HEK293 (cell line): ENCODE measurements around the gene LFNG.

Experiments used
- CTCF ChIP-seq: fragments of 450-650 bp; formaldehyde crosslinking; IDR thresholded peaks from 2 replicates; pipeline ENCODE4 v1.5.1; 2016; ENCODE audit warnings: missing biosample characterization, missing genetic modification characterization
- PRDM4 ChIP-seq: fragments of 450-650 bp; formaldehyde crosslinking; IDR thresholded peaks from 2 replicates; pipeline ENCODE4 v1.5.1; 2017; ENCODE audit warnings: missing biosample characterization, missing genetic modification characterization
- YY1 ChIP-seq: fragments of 450-650 bp; formaldehyde crosslinking; IDR thresholded peaks from 2 replicates; pipeline ENCODE4 v1.5.1; 2018; ENCODE audit warnings: missing biosample characterization, missing genetic modification characterization
- ZBTB49 ChIP-seq: fragments of 450-650 bp; formaldehyde crosslinking; IDR thresholded peaks from 2 replicates; pipeline ENCODE4 v1.5.1; 2016; ENCODE audit warnings: missing biosample characterization, missing genetic modification characterization, low read depth
- ZBTB7A ChIP-seq: fragments of 450-650 bp; formaldehyde crosslinking; IDR thresholded peaks from 2 replicates; pipeline ENCODE4 v1.5.1; 2016; ENCODE audit warnings: low read depth, missing biosample characterization, missing genetic modification characterization
- ZFP3 ChIP-seq: fragments of 450-650 bp; formaldehyde crosslinking; IDR thresholded peaks from 2 replicates; pipeline ENCODE4 v1.5.1; 2016; ENCODE audit warnings: low read depth, missing biosample characterization, missing genetic modification characterization
- ZNF121 ChIP-seq: fragments of 450-650 bp; formaldehyde crosslinking; IDR thresholded peaks from 2 replicates; pipeline ENCODE4 v1.5.1; 2016; ENCODE audit warnings: missing biosample characterization, missing genetic modification characterization
- ZNF292 ChIP-seq: fragments of 450-650 bp; formaldehyde crosslinking; IDR thresholded peaks from 2 replicates; pipeline ENCODE4 v1.5.1; 2016; ENCODE audit warnings: low read depth, missing biosample characterization, missing genetic modification characterization, borderline replicate concordance
- ZNF514 ChIP-seq: fragments of 450-650 bp; formaldehyde crosslinking; IDR thresholded peaks from 2 replicates; pipeline ENCODE4 v1.5.1; 2016; ENCODE audit warnings: missing biosample characterization, missing genetic modification characterization
- ZNF707 ChIP-seq: fragments of 450-650 bp; formaldehyde crosslinking; IDR thresholded peaks from 2 replicates; pipeline ENCODE4 v1.5.1; 2016; ENCODE audit warnings: missing biosample characterization, missing genetic modification characterization
- ZSCAN30 ChIP-seq: fragments of 450-650 bp; IDR thresholded peaks from 2 replicates; pipeline ENCODE4 v1.5.1; 2018; ENCODE audit warnings: missing biosample characterization, mild to moderate bottlenecking, missing genetic modification characterization, moderate library complexity

- no peak for TF ChIP-seq ZNF121 (tag by site-specific recombination)
- TF ChIP-seq ZNF707: no peak
- TF ChIP-seq ZFP3: no peak
- TF ChIP-seq ZBTB7A (tag by site-specific recombination): no peak
- TF ChIP-seq ZNF514 (tag by site-specific recombination): no peak
- TF ChIP-seq YY1 (tag by site-specific recombination): no peak
- no peak for TF ChIP-seq ZNF292 (tag by site-specific recombination)
- no peak for TF ChIP-seq ZSCAN30 (tag by site-specific recombination)
- TF ChIP-seq CTCF (tag by site-specific recombination): no peak
- no peak for TF ChIP-seq ZBTB49
- no peak for TF ChIP-seq PRDM4 (tag by site-specific recombination)
Observed at GRCh38 chr7:2474813-2475677, 44.5 kb upstream of the LFNG start.
